K562 (cell line): ENCODE results near the gene MICOS13. TPM values are rescaled to one million over a fixed set of nuclear protein-coding genes. Genes with fewer than 3 reads are reported as not detected.
A peak's percentile ranks its signal among the peaks of the same experiment; 100 is the strongest.

ENCODE experiments used
- ATAC-seq: fragments of 200-7000 bp; cut with Tn5 transposase; 3 replicates; pipeline ENCODE4 v1.9.1; 2020; ENCODE audit warnings: moderate library complexity
- BruUV-seq: library from RNA; stranded (reverse); fragments of 400-500 nt; replicated peaks from 2 replicates; lab custom pipeline; 2021; lab: Mats Ljungman, UMichigan
- CTCF ChIA-PET: fragments of 300-600 bp; formaldehyde crosslinking; extraction: SDS; loops from one replicate; lab custom pipeline; 2021; ENCODE audit warnings: low intra/inter-chr PET ratio; lab: Yijun Ruan, JAX
- POLR2A ChIA-PET: fragments of 300-600, 350-650 bp; sonication (Branson Sonifier 250); formaldehyde crosslinking; extraction: SDS; loops from one replicate; lab custom pipeline; 2021; ENCODE audit warnings: antibody characterized with exemption, inconsistent platforms; lab: Yijun Ruan, JAX
- DNase-seq, 4 experiments: peaks; one replicate each; pipeline versions ENCODE4 v3.0.0 to v3.0.0-alpha.2; 2011 to 2018; ENCODE audit warnings: low spot score in 3 of 4, mixed read lengths in 3 of 4; ENCODE audit errors: extremely low read depth in 1 of 4
- FAIRE-seq: peaks from 2 replicates; lab custom pipeline; 2011; peaks lifted over from hg19 to GRCh38; lab: Jason Lieb, UNC
- H2AFZ ChIP-seq: 2 replicates; pipeline ENCODE4 v1.6.0; 2011; ENCODE audit warnings: low read depth, low read length, control low read depth, inconsistent platforms
- H3K27ac ChIP-seq: fragments of 200-600 bp; 3 replicates; pipeline ENCODE4 v1.8.0; 2011; ENCODE audit warnings: low read depth, mild to moderate bottlenecking, control low read depth, inconsistent platforms, low read length, moderate library complexity, mixed read lengths; ENCODE audit errors: extremely low read depth
- H3K27me3 ChIP-seq, 2 experiments: fragments of 300-600 bp in 1 of 2; 2 replicates in 1 of 2; 3 replicates in 1 of 2; pipeline versions ENCODE4 v1.6.0 to v1.8.0; 2011; ENCODE audit warnings: inconsistent platforms in 2 of 2, low read length in 2 of 2, mild to moderate bottlenecking in 1 of 2, mixed read lengths in 1 of 2, moderate library complexity in 1 of 2; ENCODE audit not compliant: control insufficient read depth in 2 of 2, insufficient read depth in 2 of 2
- H3K36me3 ChIP-seq: fragments of 300-600 bp; 3 replicates; pipeline ENCODE4 v1.8.0; 2011; ENCODE audit warnings: mild to moderate bottlenecking, low read length, inconsistent platforms; ENCODE audit not compliant: control insufficient read depth, insufficient read depth
- H3K4me1 ChIP-seq, 2 experiments: fragments of 200-600 bp in 1 of 2; replicated peaks in 1 of 2; 2 replicates in 1 of 2; 3 replicates in 1 of 2; pipeline versions ENCODE4 v1.5.1 to v1.8.0; 2011; ENCODE audit warnings: inconsistent platforms in 2 of 2, low read length in 2 of 2, mild to moderate bottlenecking in 1 of 2, mixed read lengths in 1 of 2, moderate library complexity in 1 of 2; ENCODE audit not compliant: control insufficient read depth in 2 of 2, insufficient read depth in 2 of 2
- H3K4me2 ChIP-seq: 2 replicates; pipeline ENCODE4 v1.6.1; 2011; ENCODE audit warnings: low read length, control low read depth, inconsistent platforms, mixed read lengths; ENCODE audit not compliant: insufficient read depth
- H3K4me3 ChIP-seq: fragments of 200-600 bp; sonication (generic), shearing (Covaris generic); 2 replicates; pipeline ENCODE4 v1.5.1; 2016; ENCODE audit warnings: control low read depth, inconsistent platforms
- H3K79me2 ChIP-seq: fragments of 200-600 bp; 3 replicates; pipeline ENCODE4 v1.8.0; 2011; ENCODE audit warnings: low read length, inconsistent platforms; ENCODE audit not compliant: control insufficient read depth, insufficient read depth
- H3K9ac ChIP-seq, 2 experiments: 2 replicates each; pipeline versions ENCODE4 v1.6.0 to v1.6.1; 2011; ENCODE audit warnings: low read depth in 2 of 2, low read length in 2 of 2, control low read depth in 1 of 2, inconsistent platforms in 1 of 2, mild to moderate bottlenecking in 1 of 2, mixed read lengths in 1 of 2; ENCODE audit not compliant: insufficient read depth in 1 of 2
- H3K9me1 ChIP-seq: one replicate; pipeline ENCODE4 v1.6.0; 2011; ENCODE audit warnings: inconsistent platforms, mild to moderate bottlenecking, low read length, moderate library complexity; ENCODE audit not compliant: control insufficient read depth, insufficient read depth
- H3K9me3 ChIP-seq: replicated peaks from 2 replicates; pipeline ENCODE4 v1.5.1; 2011; ENCODE audit warnings: low read depth, low read length, inconsistent platforms; ENCODE audit not compliant: control insufficient read depth, insufficient read depth
- H4K20me1 ChIP-seq: replicated peaks from 2 replicates; pipeline ENCODE4 v1.6.1; 2011; ENCODE audit warnings: low read length, inconsistent platforms, mixed read lengths; ENCODE audit not compliant: control insufficient read depth, insufficient read depth
- FOXP1 ChIP-seq: sonication (generic); formaldehyde crosslinking; IDR thresholded peaks from 2 replicates; pipeline ENCODE4 v1.8.0; 2022; ENCODE audit warnings: mild to moderate bottlenecking, missing genetic modification reagents
- HIVEP1 ChIP-seq: fragments of 250-450 bp; sonication (Bioruptor Pico); IDR thresholded peaks from 2 replicates; pipeline ENCODE4 v1.4.0; 2020; ENCODE audit warnings: mild to moderate bottlenecking
- HMBOX1 ChIP-seq: sonication (generic); IDR thresholded peaks from 2 replicates; pipeline ENCODE4 v1.6.1; 2016
- NBN ChIP-seq: fragments of 450-650 bp; IDR thresholded peaks from 2 replicates; pipeline ENCODE4 v1.6.1; 2016; ENCODE audit warnings: low read depth, mild to moderate bottlenecking
- NELFE ChIP-seq: IDR thresholded peaks from 2 replicates; pipeline ENCODE4 v1.6.1; 2011; ENCODE audit warnings: mild to moderate bottlenecking; ENCODE audit not compliant: insufficient read depth, insufficient read length
- POLR2G ChIP-seq: fragments of 200-400 bp; formaldehyde crosslinking; IDR thresholded peaks from 2 replicates; pipeline ENCODE4 v1.6.1; 2017; ENCODE audit warnings: low read depth, mild to moderate bottlenecking, antibody characterized with exemption, low read length, moderate library complexity
- RBFOX2 ChIP-seq: fragments of 200-400 bp; formaldehyde crosslinking; IDR thresholded peaks from 2 replicates; pipeline ENCODE4 v1.6.1; 2017; ENCODE audit warnings: low read depth, mild to moderate bottlenecking, low read length, moderate library complexity
- RBM22 ChIP-seq: fragments of 200-400 bp; formaldehyde crosslinking; IDR thresholded peaks from 2 replicates; pipeline ENCODE4 v1.6.1; 2018; ENCODE audit warnings: low read length, low read depth; ENCODE audit not compliant: poor library complexity, severe bottlenecking
- SUPT5H ChIP-seq: fragments of 450-650 bp; IDR thresholded peaks from 2 replicates; pipeline ENCODE4 v1.6.1; 2016
- XRCC3 ChIP-seq: fragments of 450-650 bp; IDR thresholded peaks from 2 replicates; pipeline ENCODE4 v1.6.1; 2017; ENCODE audit warnings: mild to moderate bottlenecking, moderate library complexity
- ZBED1 ChIP-seq: IDR thresholded peaks from 2 replicates; pipeline ENCODE4 v1.6.1; 2014
- WGBS: fragments of 100-300 bp; shearing (Covaris generic); methylation state at CpG from one replicate; pipeline ENCODE4 v1.1.6; 2016; ENCODE audit warnings: low coverage, mixed read lengths; ENCODE audit not compliant: insufficient coverage; ENCODE audit errors: missing lambda C conversion rate; 5-methylcytosine and 5-hydroxymethylcytosine counted together
- in situ Hi-C: fragments of 300-500 bp; cut with MboI; formaldehyde crosslinking; loops from 4 replicates; pipeline ENCODE4 v1.15.0; 2018; ENCODE audit warnings: inconsistent platforms, mixed read lengths
- intact Hi-C: fragments of 100-400 bp; cut with micrococcal nuclease; formaldehyde crosslinking; loops from 2 replicates; pipeline ENCODE4 v1.14.2; 2022
- polyA plus RNA-seq, 8 experiments: library from polyadenylated mRNA; depleted of rRNA in 4 of 8; stranded (reverse) in 5 of 8; unstranded in 3 of 8; fragments of >200 nt; fragmentation: Nextera tagmentation in 2 of 8; fragmentation: Illumina TruSeq in 1 of 8; extraction: Ambion mirVana in 2 of 8; extraction: Trizol in 1 of 8; gene quantifications; 2 replicates each; pipeline versions ENCODE4 v1.2.1 to v1.2.3, GENCODE V29; 2011 to 2014; ENCODE audit warnings: inconsistent platforms in 1 of 8, missing spikeins in 1 of 8
- total RNA-seq, 7 experiments: library from RNA; depleted of rRNA in 6 of 7; stranded (reverse); fragments of >200 nt in 6 of 7; fragmentation: Illumina TruSeq in 2 of 7; extraction: Trizol in 2 of 7; gene quantifications; 2 replicates each; pipeline versions ENCODE4 v1.2.1 to v1.2.3, GENCODE V29; 2011 to 2021; ENCODE audit warnings: low replicate concordance in 1 of 7
- TF ChIP-seq, protein P1 (sequence below): fragments of 200-800 bp; sonication (Bioruptor generic); IDR thresholded peaks from 2 replicates; pipeline ENCODE4 v1.6.1; 2017; ENCODE audit warnings: missing genetic modification characterization, missing compliant biosample characterization
- TF ChIP-seq, protein P2 (sequence below): fragments of 450-650 bp; formaldehyde crosslinking; IDR thresholded peaks from 2 replicates; pipeline ENCODE4 v1.4.0; 2022; ENCODE audit warnings: missing genetic modification characterization

Gene MICOS13
- total and polyA plus RNA-seq, 9 of the 15 experiments (the other 6 are each of a cell fraction or from before 2014, with no cell fraction given), result 15.5 to 220 (median 49.4) TPM

DNA sequence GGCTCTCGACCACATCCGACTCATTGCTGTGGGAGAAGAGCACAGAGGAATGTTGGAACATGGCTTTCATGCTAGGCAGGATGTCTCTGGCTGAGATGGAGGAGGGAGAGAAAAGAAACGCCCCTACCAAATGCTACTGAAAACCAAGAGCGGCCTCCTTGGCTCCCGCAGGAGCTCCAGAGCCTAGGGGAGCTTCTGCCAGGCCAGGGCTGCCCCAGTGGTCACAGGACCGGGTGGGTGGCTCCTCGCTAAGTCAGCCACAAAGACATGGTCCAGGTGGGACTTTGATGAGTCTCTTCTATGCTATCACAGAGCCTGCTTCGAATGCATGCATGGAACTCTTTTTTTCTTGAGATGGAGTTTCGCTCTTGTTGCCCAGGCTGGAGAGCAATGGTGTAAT lies 32.9 kb upstream of the MICOS13 start (continued):
- no peak for TF ChIP-seq FOXP1 (CRISPR knock-in tag)

GRCh38 chr19:5711713-5712161 lies 31.4 kb upstream of the MICOS13 start:
- intact Hi-C loops (no loop called here), in situ Hi-C loops (no loop called here)
- peaks cover 88% of the 10 kb centered on the region for H3K36me3 ChIP-seq

More at GRCh38 chr19:5711713-5712161, 31.4 kb upstream of the MICOS13 start:
- Histone ChIP-seq H3K4me2 (no peak overlapping the region), H3K9me3 (no peaks in the 10 kb centered on the region), H3K4me3 (no peak overlapping the region), H3K4me1 (peaks cover 0 to 12% of the 10 kb centered on the region in 2 experiments; a peak in 1 of 5 replicates), H3K9me1 (peaks cover 5% of the 10 kb centered on the region), H3K27me3 (no peaks in the 10 kb centered on the region), H4K20me1 (peaks cover 16% of the 10 kb centered on the region; the same call in 1 of the 2 replicates), H3K79me2 (peaks cover 35% of the 10 kb centered on the region), H2AFZ (no peak overlapping the region), H3K27ac (no peak overlapping the region), H3K9ac (peak overlapping the region in 1 of 2 experiments; percentile 26; a peak in 1 of 4 replicates)
- CTCF ChIA-PET, result no interaction called here
- FAIRE-seq (no peak), DNase-seq (peak in 2 of 4 experiments; percentile 14 to 16), ATAC-seq (no peak)
- WGBS, result 94% methylated on average over 23 of the region's 25 CpGs
- POLR2A ChIA-PET, result interaction anchor here (0.9 to 4.7 kb wide), 7 partner anchors 8 to 25 kb away, joined by 4 to 34 read pairs (median 8); partner anchors contain the start of genes CATSPERD and LONP1
- BruUV-seq, result no TSS peak
- peak; percentile 83 for TF ChIP-seq RBM22
- TF ChIP-seq NELFE, result no peak
- no peak for TF ChIP-seq ZBED1
- TF ChIP-seq, protein P1, sequence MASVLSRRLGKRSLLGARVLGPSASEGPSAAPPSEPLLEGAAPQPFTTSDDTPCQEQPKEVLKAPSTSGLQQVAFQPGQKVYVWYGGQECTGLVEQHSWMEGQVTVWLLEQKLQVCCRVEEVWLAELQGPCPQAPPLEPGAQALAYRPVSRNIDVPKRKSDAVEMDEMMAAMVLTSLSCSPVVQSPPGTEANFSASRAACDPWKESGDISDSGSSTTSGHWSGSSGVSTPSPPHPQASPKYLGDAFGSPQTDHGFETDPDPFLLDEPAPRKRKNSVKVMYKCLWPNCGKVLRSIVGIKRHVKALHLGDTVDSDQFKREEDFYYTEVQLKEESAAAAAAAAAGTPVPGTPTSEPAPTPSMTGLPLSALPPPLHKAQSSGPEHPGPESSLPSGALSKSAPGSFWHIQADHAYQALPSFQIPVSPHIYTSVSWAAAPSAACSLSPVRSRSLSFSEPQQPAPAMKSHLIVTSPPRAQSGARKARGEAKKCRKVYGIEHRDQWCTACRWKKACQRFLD, result no peak
- peak; percentile 75 for TF ChIP-seq POLR2G
- TF ChIP-seq, protein P2, sequence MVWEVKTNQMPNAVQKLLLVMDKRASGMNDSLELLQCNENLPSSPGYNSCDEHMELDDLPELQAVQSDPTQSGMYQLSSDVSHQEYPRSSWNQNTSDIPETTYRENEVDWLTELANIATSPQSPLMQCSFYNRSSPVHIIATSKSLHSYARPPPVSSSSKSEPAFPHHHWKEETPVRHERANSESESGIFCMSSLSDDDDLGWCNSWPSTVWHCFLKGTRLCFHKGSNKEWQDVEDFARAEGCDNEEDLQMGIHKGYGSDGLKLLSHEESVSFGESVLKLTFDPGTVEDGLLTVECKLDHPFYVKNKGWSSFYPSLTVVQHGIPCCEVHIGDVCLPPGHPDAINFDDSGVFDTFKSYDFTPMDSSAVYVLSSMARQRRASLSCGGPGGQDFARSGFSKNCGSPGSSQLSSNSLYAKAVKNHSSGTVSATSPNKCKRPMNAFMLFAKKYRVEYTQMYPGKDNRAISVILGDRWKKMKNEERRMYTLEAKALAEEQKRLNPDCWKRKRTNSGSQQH (CRISPR knock-in tag), result no peak
- TF ChIP-seq RBFOX2, result peak; percentile 67
- TF ChIP-seq SUPT5H, result no peak
- TF ChIP-seq HIVEP1 (CRISPR knock-in tag), result no peak
- TF ChIP-seq NBN, result no peak
- no peak for TF ChIP-seq HMBOX1
- no peak for TF ChIP-seq XRCC3
